Measurements from ENCODE around the gene HMCN2.

The HMCN2 gene

DNA sequence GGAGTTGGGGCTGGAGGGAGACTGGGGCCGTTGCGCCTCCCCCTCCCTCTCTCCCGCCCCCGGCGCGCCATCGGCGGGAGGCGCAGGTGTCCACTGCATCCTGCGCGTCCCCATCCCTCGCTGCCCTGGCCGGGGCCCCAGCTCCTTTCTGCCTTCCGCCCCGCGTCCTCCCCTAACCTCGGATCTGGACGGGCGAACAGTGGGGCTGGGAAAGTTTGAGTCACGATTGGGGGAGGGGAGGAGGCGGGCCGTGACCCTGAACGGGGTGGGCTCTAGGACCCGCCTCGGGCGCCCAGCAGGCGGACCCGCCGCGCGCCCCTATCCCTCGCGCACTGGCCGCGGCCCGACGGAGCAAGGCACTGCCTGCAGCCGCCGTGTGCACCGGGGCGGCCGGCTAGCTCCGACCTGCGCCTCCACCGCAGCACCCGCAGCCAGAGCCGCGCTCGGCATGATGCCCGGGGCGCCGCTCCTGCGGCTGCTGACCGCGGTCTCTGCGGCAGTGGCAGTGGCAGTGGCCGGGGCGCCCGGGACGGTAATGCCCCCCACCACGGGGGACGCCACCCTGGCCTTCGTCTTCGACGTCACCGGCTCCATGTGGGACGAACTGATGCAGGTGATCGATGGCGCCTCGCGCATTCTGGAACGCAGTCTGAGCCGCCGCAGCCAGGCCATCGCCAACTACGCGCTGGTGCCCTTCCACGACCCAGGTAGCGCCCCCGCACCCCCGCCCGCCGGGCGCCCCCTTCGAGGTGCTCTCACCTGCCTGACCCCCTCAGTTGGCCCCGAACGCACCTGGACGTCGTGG, at the start of gene HMCN2:
TSS of gene HMCN2 (plus strand) at position 330 of the 805 bp plus-strand sequence. CDS start at position 449, 119 bp downstream.
- no peak for DNase-seq (ENCODE audit: low read depth)

GRCh38 chr9:130217838-130218237, 47.7 kb upstream of the HMCN2 start:
- DNase-seq (ENCODE audit: low read depth), result no peak

- DNase-seq (ENCODE audit: low read depth), result no peak
Observed at GRCh38 chr9:130219661-130220096, 45.9 kb upstream of the HMCN2 start.

- DNase-seq (ENCODE audit: low read depth), result peak; percentile 26
Observed at GRCh38 chr9:130220352-130220751, 45.2 kb upstream of the HMCN2 start.

DNA sequence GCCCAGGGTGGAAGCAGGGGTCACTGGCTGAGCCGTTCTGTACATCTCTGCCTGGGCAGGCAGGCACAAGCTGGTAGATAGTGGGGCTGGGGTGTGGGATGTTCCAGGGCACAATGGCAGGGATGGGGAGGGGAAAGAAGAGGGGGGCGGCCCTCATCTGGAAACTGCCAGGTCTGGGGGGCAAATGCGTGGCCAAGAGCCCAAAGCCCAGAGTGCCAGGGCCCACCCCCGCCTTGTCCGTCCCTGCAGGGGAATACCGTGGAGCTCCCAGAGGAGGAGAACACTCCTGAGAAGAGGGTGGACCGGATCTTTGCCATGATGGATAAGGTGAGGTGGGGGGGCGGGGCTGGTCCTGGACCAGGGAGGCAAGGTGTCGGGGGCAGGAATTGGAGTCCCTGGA, 42.7 kb upstream of the HMCN2 start:
- DNase-seq (ENCODE audit: low read depth), result no peak

DNA sequence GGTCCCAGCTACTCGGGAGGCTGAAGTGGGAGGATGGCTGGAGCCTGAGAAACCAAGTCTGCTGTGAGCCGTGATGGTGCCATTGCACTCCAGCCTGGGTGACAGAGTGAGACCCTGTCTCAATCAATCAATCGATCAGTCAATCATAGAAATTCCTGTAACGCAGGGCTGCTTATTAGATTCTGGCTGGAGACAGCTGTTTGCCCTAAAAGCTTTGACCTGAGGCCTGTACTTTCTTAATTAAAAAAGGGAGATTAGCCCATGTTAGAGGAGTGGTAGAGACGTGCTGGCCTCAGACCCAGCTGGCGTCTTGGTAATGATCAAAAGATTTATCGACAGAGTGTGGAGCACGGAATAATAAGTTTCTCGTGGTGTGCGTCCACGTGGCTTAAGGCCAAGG, 40.5 kb upstream of the HMCN2 start:
- no peak for DNase-seq (ENCODE audit: low read depth)

- no peak for DNase-seq (ENCODE audit: low read depth)
Observed at GRCh38 chr9:130225586-130225985, 40.0 kb upstream of the HMCN2 start.

- no peak for DNase-seq (ENCODE audit: low read depth)
Observed at GRCh38 chr9:130226112-130226511, 39.4 kb upstream of the HMCN2 start.

DNA sequence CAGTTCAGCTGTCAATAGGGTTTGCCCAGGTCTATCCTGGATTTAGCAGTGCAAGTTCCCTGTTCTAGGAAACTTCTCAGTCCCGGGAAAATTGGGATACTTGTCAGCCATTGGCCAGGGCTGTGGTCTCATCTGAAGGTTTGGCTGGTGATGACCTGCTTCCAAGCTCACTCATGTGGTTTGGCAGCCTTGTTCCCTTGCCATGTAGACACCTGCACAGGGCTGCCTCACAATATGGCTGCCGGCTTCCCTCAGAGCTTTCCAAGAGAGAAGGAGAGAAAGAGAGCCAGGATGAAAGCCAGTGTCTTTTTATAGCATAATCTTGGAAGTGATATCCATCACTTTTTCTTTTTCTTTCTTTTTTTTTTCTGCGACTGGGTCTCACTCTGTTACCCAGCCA, 37.7 kb upstream of the HMCN2 start:
- DNase-seq (ENCODE audit: low read depth), result no peak

DNA sequence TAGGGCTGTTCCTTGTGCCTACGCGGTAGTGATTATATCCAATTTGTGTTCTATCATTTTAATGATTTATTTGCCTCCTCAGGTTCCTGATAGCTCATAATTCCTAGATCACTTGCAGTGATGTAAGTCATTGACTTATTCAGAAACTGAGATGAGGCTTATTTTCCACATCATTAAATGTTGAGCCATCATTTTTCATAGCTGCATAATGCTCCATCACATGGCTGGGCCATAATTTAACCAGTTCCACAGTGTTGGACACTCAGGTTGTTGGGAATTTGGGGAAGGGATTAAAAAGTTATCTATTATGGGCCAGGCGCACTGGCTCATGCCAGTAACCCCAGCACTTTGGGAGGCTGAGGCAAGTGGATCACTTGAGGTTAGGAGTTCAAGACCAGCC, 35.8 kb upstream of the HMCN2 start:
- DNase-seq (ENCODE audit: low read depth), result no peak

DNA sequence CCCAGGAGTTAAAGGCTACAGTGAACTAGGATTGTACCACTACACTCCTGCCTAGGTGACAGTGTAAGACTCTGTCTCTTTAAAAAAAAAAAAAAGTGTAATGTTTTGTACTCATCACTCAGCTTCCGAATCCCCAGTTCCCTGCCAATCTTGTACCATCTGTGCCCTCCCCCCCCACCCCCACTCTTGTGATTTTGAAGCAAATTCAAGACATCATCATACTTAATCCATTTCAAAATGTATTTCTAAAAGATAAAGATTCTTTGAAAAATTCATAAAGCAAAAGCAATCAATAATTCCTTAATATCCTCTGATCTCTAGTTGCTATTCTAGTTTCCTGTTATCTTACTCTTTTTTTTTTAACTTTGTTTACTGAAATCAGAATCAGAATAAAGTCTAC, 34.9 kb upstream of the HMCN2 start:
- DNase-seq (ENCODE audit: low read depth), result no peak

GRCh38 chr9:130232899-130233586, 32.5 kb upstream of the HMCN2 start:
- DNase-seq (ENCODE audit: low read depth), result no peak

GRCh38 chr9:130233587-130233945, 32.0 kb upstream of the HMCN2 start:
- DNase-seq (ENCODE audit: low read depth), result no peak

DNA sequence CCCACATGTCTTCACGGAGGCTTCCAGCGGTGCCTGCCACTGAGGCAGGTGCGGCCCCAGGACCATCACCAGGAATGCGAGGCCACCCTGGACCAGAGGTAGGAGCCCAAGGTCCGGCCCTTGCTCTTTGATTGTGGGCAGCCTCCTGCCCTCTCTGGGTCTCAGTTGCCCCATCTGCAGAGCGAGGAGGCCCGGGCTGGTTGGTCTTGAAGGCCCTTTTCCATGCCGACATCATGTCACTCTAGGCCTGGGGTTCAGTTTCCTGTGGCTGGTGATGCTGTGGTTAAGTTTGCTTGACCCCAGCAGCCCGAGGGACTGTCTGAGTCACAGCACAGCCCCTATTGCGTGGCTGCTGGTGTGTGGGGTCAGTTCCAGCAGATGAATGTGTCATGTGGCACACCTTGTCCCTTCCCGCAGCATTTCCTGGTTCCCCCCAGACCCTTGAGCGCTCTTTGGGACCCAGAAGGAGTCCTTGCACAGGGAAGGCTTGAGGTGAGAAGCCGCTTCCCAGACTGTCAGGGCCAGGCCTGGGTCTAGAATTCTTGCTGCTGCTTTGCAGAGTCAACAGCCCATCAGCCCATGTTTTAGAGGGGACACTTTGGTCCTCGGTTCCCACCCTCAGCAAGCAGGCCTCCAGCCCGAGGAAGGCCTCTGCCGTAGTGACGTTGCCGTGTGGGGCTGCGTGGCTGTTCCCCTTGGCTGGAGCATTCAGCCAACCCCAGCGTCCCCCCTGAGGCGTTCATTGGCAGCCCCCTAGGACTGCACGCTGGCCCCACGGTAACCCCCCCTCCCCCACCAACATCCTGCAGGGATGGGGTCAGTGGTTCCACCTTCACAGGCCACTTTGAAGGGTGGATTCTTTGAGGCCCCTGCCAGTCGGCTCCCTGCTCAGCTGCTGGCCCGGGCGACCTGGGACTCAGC, 31.0 kb upstream of the HMCN2 start:
- no peak for DNase-seq (ENCODE audit: low read depth)

GRCh38 chr9:130235558-130236435, 29.8 kb upstream of the HMCN2 start:
- DNase-seq (ENCODE audit: low read depth), result peak; percentile 29

DNA sequence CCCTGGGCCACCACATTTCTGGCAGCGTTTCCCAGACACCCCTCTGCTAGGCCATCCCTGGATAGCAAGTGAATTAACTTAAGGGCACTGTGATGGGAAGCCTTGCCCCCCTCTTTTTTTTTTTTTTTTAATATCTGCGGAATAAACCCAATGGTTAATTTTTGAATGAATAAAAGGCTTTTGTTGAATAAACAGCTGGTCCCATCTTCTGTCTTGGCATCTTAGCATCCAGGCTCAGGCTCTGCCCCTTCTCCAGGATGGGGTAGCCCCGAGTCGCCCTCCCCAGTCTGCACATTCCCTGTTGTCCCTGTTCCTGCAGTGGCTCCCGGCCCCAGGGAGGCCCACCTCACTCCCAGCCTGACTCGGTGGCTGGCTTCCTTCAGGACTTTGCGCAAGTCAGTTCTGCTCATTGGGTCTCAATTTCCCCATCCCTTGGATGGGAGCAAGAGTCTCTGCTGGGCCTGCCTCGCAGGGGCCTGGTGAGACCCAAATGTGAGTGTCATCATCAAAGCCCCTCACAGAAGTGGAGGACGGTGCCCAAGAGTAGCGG, 29.0 kb upstream of the HMCN2 start:
- no peak for DNase-seq (ENCODE audit: low read depth)

DNA sequence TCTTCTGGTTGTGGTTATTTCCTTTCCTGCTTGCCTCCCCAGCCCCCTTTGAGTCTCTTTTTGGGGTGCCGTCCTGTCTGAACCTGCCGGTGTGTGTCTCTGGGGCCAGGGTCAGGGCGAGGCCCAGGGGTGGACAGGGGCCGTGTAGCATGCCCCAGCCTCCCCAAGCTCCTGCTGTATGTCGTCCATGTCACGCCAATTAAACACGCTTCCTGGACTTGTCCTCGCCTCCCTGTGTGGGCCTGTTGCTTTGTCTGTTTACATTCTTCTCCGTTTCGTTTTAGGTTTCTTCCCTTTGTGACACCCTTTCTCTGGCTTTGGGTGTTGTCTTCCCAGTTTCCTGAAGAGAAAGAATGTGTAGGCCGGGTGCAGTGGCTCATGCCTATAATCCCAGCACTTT, 28.5 kb upstream of the HMCN2 start:
- no peak for DNase-seq (ENCODE audit: low read depth)

DNA sequence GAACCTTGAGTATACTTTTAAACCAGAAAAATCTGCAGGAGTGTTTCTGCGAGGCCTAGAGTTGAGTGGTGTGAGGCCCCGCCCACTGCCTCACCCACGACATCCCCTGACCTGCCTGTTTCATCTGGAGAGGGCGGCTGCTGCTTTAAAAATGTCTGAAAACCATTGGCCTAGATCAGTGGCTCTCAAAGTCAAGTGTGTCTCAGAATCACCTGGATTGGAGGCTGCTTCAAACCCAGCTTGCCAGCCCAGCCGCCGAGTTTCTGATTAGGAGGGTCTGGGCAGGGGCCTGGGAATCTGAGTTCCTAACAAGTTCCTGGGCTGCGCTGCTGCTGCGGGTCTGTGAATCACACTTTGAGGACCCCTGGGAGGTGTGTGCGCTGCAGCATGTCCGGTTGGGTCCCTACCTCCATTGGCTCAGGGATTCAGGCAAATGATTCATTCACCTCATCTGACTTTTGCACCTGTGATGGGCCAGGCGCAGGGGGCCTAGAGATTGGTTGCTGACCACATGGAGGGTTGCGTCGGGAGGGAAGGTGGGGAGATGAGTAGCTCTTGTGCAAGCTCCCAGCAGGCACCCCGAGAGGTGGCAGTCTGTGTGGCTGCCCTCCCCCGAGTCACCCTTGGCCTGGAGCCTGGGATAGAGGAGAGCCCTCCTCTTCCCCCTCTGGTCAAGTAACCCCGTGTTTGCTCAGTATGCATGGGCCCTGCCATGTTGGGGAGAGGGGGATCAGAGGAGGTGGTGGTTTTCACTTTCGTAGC, 27.6 kb upstream of the HMCN2 start:
- DNase-seq (ENCODE audit: low read depth), result no peak

DNA sequence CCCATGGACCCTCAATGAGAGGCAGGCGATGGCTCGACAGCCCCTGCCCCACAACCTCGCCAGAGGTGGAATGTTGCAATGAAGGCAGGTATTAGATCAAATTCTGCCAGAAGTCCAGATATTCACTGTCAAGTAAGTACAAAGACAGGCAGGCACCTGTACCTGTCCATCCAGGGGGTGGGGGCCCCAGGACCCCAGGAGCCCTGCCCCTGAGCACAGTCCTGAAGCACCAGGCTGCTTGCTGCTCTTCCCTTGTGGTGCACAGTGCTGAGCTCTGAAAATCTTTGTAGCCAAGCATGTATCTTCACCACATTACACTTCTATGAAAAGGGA, 26.2 kb upstream of the HMCN2 start:
- no peak for DNase-seq (ENCODE audit: low read depth)

GRCh38 chr9:130239741-130240241, 25.8 kb upstream of the HMCN2 start:
- DNase-seq (ENCODE audit: low read depth), result no peak
